Activated CD4-positive, alpha-beta memory T cell treated with anti-CD3 and anti-CD28 coated beads, Interleukin-2, amount 10 ng/mL, durations not matched to agents 7 days and 5 days (primary cell): ENCODE data around the gene NCBP3. TPM values are rescaled to one million over a fixed set of nuclear protein-coding genes. Genes with fewer than 3 reads are reported as not detected.

Source experiments
- CTCF ChIA-PET: fragments of 350-600 bp; sonication (Branson Sonifier 250); formaldehyde crosslinking; loops from one replicate; lab custom pipeline; 2021; ENCODE audit warnings: antibody characterized with exemption, inconsistent platforms; lab: Charles Lee
- POLR2A ChIA-PET: fragments of 350-600 bp; sonication (Branson Sonifier 250); formaldehyde crosslinking; loops from one replicate; lab custom pipeline; 2021; ENCODE audit warnings: antibody characterized with exemption; lab: Charles Lee
- DNase-seq: peaks from one replicate; pipeline ENCODE4 v3.0.0-alpha.2; 2020
- H3K27ac Mint-ChIP-seq: one replicate; pipeline ENCODE4 v1.8.0; 2021; ENCODE audit warnings: mild to moderate bottlenecking, mixed read lengths
- H3K27me3 Mint-ChIP-seq: one replicate; pipeline ENCODE4 v1.8.0; 2021; ENCODE audit warnings: mixed read lengths
- H3K36me3 Mint-ChIP-seq: one replicate; pipeline ENCODE4 v1.8.0; 2021; ENCODE audit warnings: low read depth, mixed read lengths
- H3K4me1 Mint-ChIP-seq: one replicate; pipeline ENCODE4 v1.8.0; 2021; ENCODE audit warnings: mixed read lengths
- H3K4me3 Mint-ChIP-seq: one replicate; pipeline ENCODE4 v1.8.0; 2021; ENCODE audit warnings: mild to moderate bottlenecking, mixed read lengths
- H3K9me3 Mint-ChIP-seq: one replicate; pipeline ENCODE4 v1.8.0; 2021; ENCODE audit warnings: mixed read lengths
- total RNA-seq, 2 experiments: library from RNA; stranded (reverse); gene quantifications; one replicate each; pipeline ENCODE4 v1.2.3, GENCODE V29; 2021

Gene NCBP3
- total RNA-seq, 2 experiments from 2014 or later = 42.8 to 43.9 TPM

- Mint-ChIP-seq H3K27me3 (no peaks in the 10 kb centered on the region), H3K36me3 (peaks cover 61% of the 10 kb centered on the region), H3K27ac (no peak overlapping the region), H3K4me3 (no peak overlapping the region), H3K4me1 (peaks cover 2% of the 10 kb centered on the region), H3K9me3 (no peaks in the 10 kb centered on the region)
- POLR2A ChIA-PET = no interaction called here
- CTCF ChIA-PET = interaction anchor here (3.0 to 3.5 kb wide), 2 partner anchors 31 to 78 kb away, joined by 11 to 25 read pairs; partner anchors contain the start of gene NCBP3
- no peak for DNase-seq
Measured at GRCh38 chr17:3815122-3815521, 30.9 kb downstream of the NCBP3 start.

- Mint-ChIP-seq H3K4me1 (peaks cover 2% of the 10 kb centered on the region), H3K27me3 (no peaks in the 10 kb centered on the region), H3K27ac (no peak overlapping the region), H3K9me3 (no peaks in the 10 kb centered on the region), H3K4me3 (no peak overlapping the region), H3K36me3 (peaks cover 65% of the 10 kb centered on the region)
- CTCF ChIA-PET = no interaction called here
- POLR2A ChIA-PET = no interaction called here
- DNase-seq = no peak
Measured at GRCh38 chr17:3814361-3814760, 31.7 kb downstream of the NCBP3 start.

GRCh38 chr17:3813171-3813570, 32.9 kb downstream of the NCBP3 start:
- Mint-ChIP-seq H3K9me3 (no peaks in the 10 kb centered on the region), H3K36me3 (peaks cover 61% of the 10 kb centered on the region), H3K27ac (no peak overlapping the region), H3K4me3 (no peak overlapping the region), H3K4me1 (peaks cover 6% of the 10 kb centered on the region), H3K27me3 (no peaks in the 10 kb centered on the region)
- DNase-seq = no peak
- ChIA-PET CTCF (no interaction called here), POLR2A (no interaction called here)

GRCh38 chr17:3812771-3813170, 33.3 kb downstream of the NCBP3 start:
- CTCF ChIA-PET = interaction anchor here (1.1 to 2.2 kb wide), 2 partner anchors 75 to 130 kb away, joined by 3 to 12 read pairs; no protein-coding TSS in a partner anchor

GRCh38 chr17:3812284-3812683, 33.8 kb downstream of the NCBP3 start:
- peaks cover 7% of the 10 kb centered on the region for H3K4me1 Mint-ChIP-seq
- no peak for DNase-seq
- H3K4me3 Mint-ChIP-seq = no peak overlapping the region
- H3K36me3 Mint-ChIP-seq = peaks cover 65% of the 10 kb centered on the region
- no peak overlapping the region for H3K27ac Mint-ChIP-seq
- ChIA-PET POLR2A (interaction anchor here (2.0 kb wide), 1 partner anchor 13 kb away, joined by 7 read pairs; no protein-coding TSS in a partner anchor), CTCF (interaction anchor here (0.8 to 2.2 kb wide), 3 partner anchors 51 to 130 kb away, joined by 3 to 12 read pairs (median 3); no protein-coding TSS in a partner anchor)
- no peaks in the 10 kb centered on the region for H3K27me3 Mint-ChIP-seq
- no peaks in the 10 kb centered on the region for H3K9me3 Mint-ChIP-seq

More at GRCh38 chr17:3812771-3813170, 33.3 kb downstream of the NCBP3 start:
- Mint-ChIP-seq H3K9me3 (no peaks in the 10 kb centered on the region), H3K36me3 (peaks cover 62% of the 10 kb centered on the region), H3K27ac (no peak overlapping the region), H3K4me1 (peaks cover 7% of the 10 kb centered on the region), H3K4me3 (no peak overlapping the region), H3K27me3 (no peaks in the 10 kb centered on the region)
- POLR2A ChIA-PET = no interaction called here
- no peak for DNase-seq

- peaks cover 11% of the 10 kb centered on the region for H3K4me1 Mint-ChIP-seq
- ChIA-PET POLR2A (interaction anchor here (1.4 kb wide), 1 partner anchor 13 kb away, joined by 3 read pairs; no protein-coding TSS in a partner anchor), CTCF (interaction anchor here (0.6 to 1.7 kb wide), 2 partner anchors 17 to 231 kb away, joined by 3 to 7 read pairs; no protein-coding TSS in a partner anchor)
- H3K4me3 Mint-ChIP-seq = no peak overlapping the region
- H3K27ac Mint-ChIP-seq = no peak overlapping the region
- no peak for DNase-seq
- H3K36me3 Mint-ChIP-seq = peaks cover 66% of the 10 kb centered on the region
- H3K9me3 Mint-ChIP-seq = no peaks in the 10 kb centered on the region
- no peaks in the 10 kb centered on the region for H3K27me3 Mint-ChIP-seq
Measured at GRCh38 chr17:3810019-3810418, 36.0 kb downstream of the NCBP3 start.

GRCh38 chr17:3809135-3809534, 36.9 kb downstream of the NCBP3 start:
- no peaks in the 10 kb centered on the region for H3K27me3 Mint-ChIP-seq
- POLR2A ChIA-PET = no interaction called here

GRCh38 chr17:3808701-3809100, 37.3 kb downstream of the NCBP3 start:
- H3K4me3 Mint-ChIP-seq = no peak overlapping the region
- peaks cover 22% of the 10 kb centered on the region for H3K4me1 Mint-ChIP-seq
- H3K36me3 Mint-ChIP-seq = peaks cover 55% of the 10 kb centered on the region
- DNase-seq = no peak
- H3K9me3 Mint-ChIP-seq = no peaks in the 10 kb centered on the region
- CTCF ChIA-PET = interaction anchor here (0.7 kb wide), 1 partner anchor 71 kb away, joined by 3 read pairs; no protein-coding TSS in a partner anchor
- H3K27me3 Mint-ChIP-seq = no peaks in the 10 kb centered on the region
- POLR2A ChIA-PET = no interaction called here
- no peak overlapping the region for H3K27ac Mint-ChIP-seq

More at GRCh38 chr17:3809135-3809534, 36.9 kb downstream of the NCBP3 start:
- CTCF ChIA-PET = interaction anchor here (0.7 kb wide), 1 partner anchor 71 kb away, joined by 3 read pairs; no protein-coding TSS in a partner anchor
- H3K9me3 Mint-ChIP-seq = no peaks in the 10 kb centered on the region
- peaks cover 57% of the 10 kb centered on the region for H3K36me3 Mint-ChIP-seq
- H3K27ac Mint-ChIP-seq = no peak overlapping the region
- no peak overlapping the region for H3K4me3 Mint-ChIP-seq
- H3K4me1 Mint-ChIP-seq = peaks cover 18% of the 10 kb centered on the region
- DNase-seq = no peak

GRCh38 chr17:3805581-3805980, 40.5 kb downstream of the NCBP3 start:
- Mint-ChIP-seq H3K4me3 (no peak overlapping the region), H3K27me3 (no peaks in the 10 kb centered on the region), H3K4me1 (peaks cover 27% of the 10 kb centered on the region), H3K9me3 (no peaks in the 10 kb centered on the region), H3K27ac (no peak overlapping the region), H3K36me3 (peaks cover 36% of the 10 kb centered on the region)
- ChIA-PET POLR2A (interaction anchor here (1.1 kb wide), 1 partner anchor 68 kb away, joined by 3 read pairs; no protein-coding TSS in a partner anchor), CTCF (interaction anchor here (1.2 to 2.8 kb wide), 4 partner anchors 9 to 68 kb away, joined by 4 to 14 read pairs (median 6); partner anchors contain the start of gene NCBP3)
- DNase-seq = no peak

- peaks cover 27% of the 10 kb centered on the region for H3K4me1 Mint-ChIP-seq
- ChIA-PET POLR2A (interaction anchor here (1.1 kb wide), 1 partner anchor 66 kb away, joined by 3 read pairs; no protein-coding TSS in a partner anchor), CTCF (interaction anchor here (0.6 to 2.8 kb wide), 4 partner anchors 8 to 69 kb away, joined by 3 to 14 read pairs (median 4); no protein-coding TSS in a partner anchor)
- peak overlapping the region; percentile 31 for H3K27ac Mint-ChIP-seq
- no peaks in the 10 kb centered on the region for H3K27me3 Mint-ChIP-seq
- peaks cover 29% of the 10 kb centered on the region for H3K36me3 Mint-ChIP-seq
- peak; percentile 43 for DNase-seq
- H3K4me3 Mint-ChIP-seq = no peak overlapping the region
- H3K9me3 Mint-ChIP-seq = no peaks in the 10 kb centered on the region
Measured at GRCh38 chr17:3804503-3804931, 41.5 kb downstream of the NCBP3 start.

- Mint-ChIP-seq H3K9me3 (no peaks in the 10 kb centered on the region), H3K27ac (no peak overlapping the region), H3K4me1 (peaks cover 28% of the 10 kb centered on the region), H3K27me3 (no peaks in the 10 kb centered on the region), H3K4me3 (no peak overlapping the region), H3K36me3 (peaks cover 23% of the 10 kb centered on the region)
- ChIA-PET CTCF (interaction anchor here (2.8 kb wide), 1 partner anchor 65 kb away, joined by 14 read pairs; no protein-coding TSS in a partner anchor), POLR2A (no interaction called here)
- no peak for DNase-seq
Measured at GRCh38 chr17:3803308-3803640, 42.8 kb downstream of the NCBP3 start.

GRCh38 chr17:3802461-3803307, 43.4 kb downstream of the NCBP3 start:
- Mint-ChIP-seq H3K27ac (no peak overlapping the region), H3K9me3 (no peaks in the 10 kb centered on the region), H3K27me3 (no peaks in the 10 kb centered on the region), H3K4me3 (no peak overlapping the region), H3K36me3 (peaks cover 19% of the 10 kb centered on the region), H3K4me1 (peaks cover 31% of the 10 kb centered on the region)
- DNase-seq = no peak
- POLR2A ChIA-PET = no interaction called here
- CTCF ChIA-PET = no interaction called here

- CTCF ChIA-PET = interaction anchor here (0.8 kb wide), 1 partner anchor 64 kb away, joined by 3 read pairs; no protein-coding TSS in a partner anchor
- Mint-ChIP-seq H3K27me3 (no peaks in the 10 kb centered on the region), H3K36me3 (peaks cover 10% of the 10 kb centered on the region), H3K4me1 (peaks cover 34% of the 10 kb centered on the region), H3K9me3 (no peaks in the 10 kb centered on the region), H3K27ac (no peak overlapping the region), H3K4me3 (no peak overlapping the region)
- POLR2A ChIA-PET = no interaction called here
- DNase-seq = no peak
Measured at GRCh38 chr17:3801792-3802191, 44.3 kb downstream of the NCBP3 start.
